Mesendoderm (in vitro differentiated cells): ENCODE data around the gene ARRDC1.
A peak's percentile ranks its signal among the peaks of the same experiment; 100 is the strongest.

Experiments used
- DNase-seq: peaks from one replicate; pipeline ENCODE4 v3.0.0; 2013
- H2AK5ac ChIP-seq: 2 replicates; pipeline ENCODE4 v1.6.1; 2013; ENCODE audit warnings: low read length, inconsistent platforms
- H2BK120ac ChIP-seq: 2 replicates; pipeline ENCODE4 v1.6.1; 2013; ENCODE audit warnings: low read depth, mild to moderate bottlenecking, low read length, moderate library complexity, mixed read lengths
- H2BK15ac ChIP-seq: replicated peaks from 2 replicates; pipeline ENCODE4 v1.6.1; 2013; ENCODE audit warnings: low read depth, mild to moderate bottlenecking, moderate library complexity
- H2BK5ac ChIP-seq: 2 replicates; pipeline ENCODE4 v1.6.1; 2013; ENCODE audit warnings: low read length, inconsistent platforms
- H3K18ac ChIP-seq: 2 replicates; pipeline ENCODE4 v1.6.1; 2013; ENCODE audit warnings: mild to moderate bottlenecking, low read length, mixed read lengths
- H3K23ac ChIP-seq: one replicate; pipeline ENCODE4 v1.6.1; 2013; ENCODE audit warnings: low read length
- H3K27ac ChIP-seq: 2 replicates; pipeline ENCODE4 v1.5.1; 2013; ENCODE audit warnings: low read depth, mild to moderate bottlenecking, inconsistent platforms, low read length, moderate library complexity
- H3K27me3 ChIP-seq: 2 replicates; pipeline ENCODE4 v1.6.1; 2013; ENCODE audit warnings: low read length, control low read depth, mild to moderate bottlenecking, inconsistent platforms; ENCODE audit not compliant: insufficient read depth, poor library complexity
- H3K36me3 ChIP-seq: 2 replicates; pipeline ENCODE4 v1.6.1; 2013; ENCODE audit warnings: low read length, inconsistent platforms; ENCODE audit not compliant: control insufficient read depth, insufficient read depth
- H3K4ac ChIP-seq: one replicate; pipeline ENCODE4 v1.6.1; 2013; ENCODE audit warnings: low read depth, mild to moderate bottlenecking, low read length, moderate library complexity
- H3K4me1 ChIP-seq: 2 replicates; pipeline ENCODE4 v1.6.1; 2013; ENCODE audit warnings: low read depth, low read length, inconsistent platforms; ENCODE audit not compliant: control insufficient read depth
- H3K4me2 ChIP-seq: 2 replicates; pipeline ENCODE4 v1.6.1; 2013; ENCODE audit warnings: low read length
- H3K4me3 ChIP-seq: 2 replicates; pipeline ENCODE4 v1.5.1; 2013; ENCODE audit warnings: mild to moderate bottlenecking, low read length
- H3K56ac ChIP-seq: one replicate; pipeline ENCODE4 v1.6.1; 2013; ENCODE audit warnings: low read length
- H3K79me1 ChIP-seq: 2 replicates; pipeline ENCODE4 v1.6.1; 2013; ENCODE audit warnings: low read length, inconsistent platforms
- H3K79me2 ChIP-seq: 2 replicates; pipeline ENCODE4 v1.6.1; 2013; ENCODE audit warnings: mild to moderate bottlenecking, low read length; ENCODE audit not compliant: control insufficient read depth, insufficient read depth
- H3K9ac ChIP-seq: 2 replicates; pipeline ENCODE4 v1.6.1; 2013; ENCODE audit warnings: low read length, inconsistent platforms
- H4K5ac ChIP-seq: one replicate; pipeline ENCODE4 v1.6.1; 2013; ENCODE audit warnings: low read length
- H4K8ac ChIP-seq: one replicate; pipeline ENCODE4 v1.6.1; 2013; ENCODE audit warnings: low read depth, mild to moderate bottlenecking, control low read depth, low read length, moderate library complexity
- WGBS: extraction: QIAGEN DNeasy Blood & Tissue Kit; methylation state at CpG from one replicate; pipeline ENCODE4 v1.1.7; 2013; ENCODE audit warnings: low lambda C conversion rate, missing lambda C conversion rate; ENCODE audit not compliant: insufficient coverage; ENCODE audit errors: extremely low coverage; 5-methylcytosine and 5-hydroxymethylcytosine counted together

Gene ARRDC1

DNA sequence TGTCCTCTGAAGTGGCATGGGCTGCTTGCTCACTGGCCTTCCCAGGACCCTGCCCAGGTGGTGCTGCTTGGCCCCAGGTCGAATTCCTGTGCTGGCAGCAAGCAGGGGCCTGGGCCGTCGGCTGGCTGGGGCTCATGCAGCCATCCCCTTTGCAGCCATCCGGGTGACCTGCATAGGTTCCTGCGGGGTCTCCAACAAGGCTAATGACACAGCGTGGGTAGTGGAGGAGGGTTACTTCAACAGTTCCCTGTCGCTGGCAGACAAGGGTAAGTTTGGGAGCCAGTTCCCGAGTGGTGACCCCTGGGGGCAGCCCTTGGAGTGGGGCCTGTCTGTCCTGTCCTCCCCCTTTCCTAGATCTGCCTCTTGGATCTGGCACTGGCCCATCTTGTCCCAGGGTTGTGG, 7.3 kb downstream of the ARRDC1 start:
- WGBS, result no CpG with 5 or more reads among the region's 8 CpGs
- peaks cover 10% of the 10 kb centered on the region for H3K79me2 ChIP-seq
- H3K27me3 ChIP-seq, result no peaks in the 10 kb centered on the region
- H2BK120ac ChIP-seq, result no peak overlapping the region
- no peak overlapping the region for H4K5ac ChIP-seq
- H3K4me2 ChIP-seq, result no peak overlapping the region
- H3K56ac ChIP-seq, result peak overlapping the region; percentile 5
- H2AK5ac ChIP-seq, result no peak overlapping the region
- no peak overlapping the region for H2BK15ac ChIP-seq
- H3K4ac ChIP-seq, result no peak overlapping the region
- H3K79me1 ChIP-seq, result peaks cover 8% of the 10 kb centered on the region
- H3K23ac ChIP-seq, result no peak overlapping the region
- H3K27ac ChIP-seq, result no peak overlapping the region
- peaks cover 4% of the 10 kb centered on the region for H3K36me3 ChIP-seq
- no peak overlapping the region for H3K4me3 ChIP-seq
- H4K8ac ChIP-seq, result no peak overlapping the region
- H2BK5ac ChIP-seq, result no peak overlapping the region
- no peak for DNase-seq
- peaks cover 5% of the 10 kb centered on the region for H3K4me1 ChIP-seq
- no peak overlapping the region for H3K18ac ChIP-seq
- no peak overlapping the region for H3K9ac ChIP-seq

DNA sequence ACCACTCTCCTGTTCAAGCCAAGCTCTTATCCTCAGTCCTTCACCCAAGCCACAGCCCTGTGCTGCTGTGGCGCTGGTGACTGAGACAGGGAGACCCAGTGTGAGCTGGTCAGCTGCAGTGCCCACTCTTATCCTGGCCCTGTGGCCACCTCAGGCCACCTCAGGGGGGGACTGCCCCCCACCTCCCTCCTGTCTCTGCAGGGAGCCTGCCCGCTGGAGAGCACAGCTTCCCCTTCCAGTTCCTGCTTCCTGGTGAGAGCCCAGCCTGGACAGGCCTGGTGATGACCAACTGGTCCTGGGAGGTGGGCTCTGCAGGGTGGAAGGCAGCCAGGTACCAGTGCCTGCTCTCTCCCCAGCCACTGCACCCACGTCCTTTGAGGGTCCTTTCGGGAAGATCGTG, 7.8 kb downstream of the ARRDC1 start:
- H3K27me3 ChIP-seq, result no peaks in the 10 kb centered on the region
- H3K9ac ChIP-seq, result no peak overlapping the region
- H3K36me3 ChIP-seq, result peaks cover 4% of the 10 kb centered on the region
- no peak for DNase-seq
- H4K8ac ChIP-seq, result no peak overlapping the region
- H3K79me2 ChIP-seq, result peaks cover 15% of the 10 kb centered on the region
- no peak overlapping the region for H3K4ac ChIP-seq
- no peak overlapping the region for H3K27ac ChIP-seq
- WGBS, result no CpG with 5 or more reads among the region's 5 CpGs
- no peak overlapping the region for H3K56ac ChIP-seq
- peaks cover 10% of the 10 kb centered on the region for H3K79me1 ChIP-seq
- no peak overlapping the region for H4K5ac ChIP-seq
- no peak overlapping the region for H3K4me3 ChIP-seq
- H2BK5ac ChIP-seq, result no peak overlapping the region
- H2AK5ac ChIP-seq, result no peak overlapping the region
- H3K23ac ChIP-seq, result no peak overlapping the region
- peaks cover 5% of the 10 kb centered on the region for H3K4me1 ChIP-seq
- H3K18ac ChIP-seq, result no peak overlapping the region
- no peak overlapping the region for H3K4me2 ChIP-seq
- no peak overlapping the region for H2BK120ac ChIP-seq
- no peak overlapping the region for H2BK15ac ChIP-seq

DNA sequence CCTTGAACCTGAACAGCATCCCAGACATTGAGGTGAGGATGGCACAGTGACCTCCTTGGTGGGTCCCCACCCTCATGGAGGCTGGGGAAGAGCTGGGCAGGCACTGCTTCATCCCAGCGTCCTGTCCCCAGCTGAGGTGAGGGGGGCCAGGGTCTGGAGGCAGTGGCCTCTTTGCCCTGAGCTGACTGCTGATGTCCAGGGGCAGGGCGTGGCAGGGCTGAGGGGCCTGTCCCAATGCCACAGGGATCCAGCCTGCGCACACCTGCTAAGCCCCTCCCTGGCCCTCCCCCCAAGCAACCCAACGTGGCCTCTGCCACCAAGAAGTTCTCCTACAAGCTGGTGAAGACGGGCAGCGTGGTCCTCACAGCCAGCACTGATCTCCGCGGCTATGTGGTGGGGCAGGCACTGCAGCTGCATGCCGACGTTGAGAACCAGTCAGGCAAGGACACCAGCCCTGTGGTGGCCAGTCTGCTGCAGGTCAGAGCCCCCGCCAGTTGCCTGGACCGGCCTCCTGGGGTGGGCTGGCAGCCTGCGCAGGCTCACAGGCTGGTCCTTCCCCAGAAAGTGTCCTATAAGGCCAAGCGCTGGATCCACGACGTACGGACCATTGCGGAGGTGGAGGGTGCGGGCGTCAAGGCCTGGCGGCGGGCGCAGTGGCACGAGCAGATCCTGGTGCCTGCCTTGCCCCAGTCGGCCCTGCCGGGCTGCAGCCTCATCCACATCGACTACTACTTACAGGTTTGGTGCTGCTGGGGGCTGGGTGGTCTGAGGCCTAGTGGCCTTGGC, 8.4 kb downstream of the ARRDC1 start:
- Histone ChIP-seq H3K4ac (no peak overlapping the region), H2AK5ac (no peak overlapping the region), H2BK120ac (no peak overlapping the region), H3K4me2 (no peak overlapping the region), H3K79me2 (peaks cover 16% of the 10 kb centered on the region), H3K56ac (no peak overlapping the region), H3K27ac (no peak overlapping the region), H3K36me3 (peaks cover 4% of the 10 kb centered on the region), H2BK15ac (no peak overlapping the region), H3K9ac (no peak overlapping the region), H2BK5ac (no peak overlapping the region), H4K5ac (no peak overlapping the region), H3K79me1 (peaks cover 11% of the 10 kb centered on the region), H3K27me3 (no peaks in the 10 kb centered on the region), H3K4me3 (no peak overlapping the region), H3K23ac (no peak overlapping the region), H3K4me1 (peaks cover 5% of the 10 kb centered on the region), H3K18ac (no peak overlapping the region), H4K8ac (no peak overlapping the region)
- DNase-seq, result no peak
- WGBS, result no CpG with 5 or more reads among the region's 27 CpGs

DNA sequence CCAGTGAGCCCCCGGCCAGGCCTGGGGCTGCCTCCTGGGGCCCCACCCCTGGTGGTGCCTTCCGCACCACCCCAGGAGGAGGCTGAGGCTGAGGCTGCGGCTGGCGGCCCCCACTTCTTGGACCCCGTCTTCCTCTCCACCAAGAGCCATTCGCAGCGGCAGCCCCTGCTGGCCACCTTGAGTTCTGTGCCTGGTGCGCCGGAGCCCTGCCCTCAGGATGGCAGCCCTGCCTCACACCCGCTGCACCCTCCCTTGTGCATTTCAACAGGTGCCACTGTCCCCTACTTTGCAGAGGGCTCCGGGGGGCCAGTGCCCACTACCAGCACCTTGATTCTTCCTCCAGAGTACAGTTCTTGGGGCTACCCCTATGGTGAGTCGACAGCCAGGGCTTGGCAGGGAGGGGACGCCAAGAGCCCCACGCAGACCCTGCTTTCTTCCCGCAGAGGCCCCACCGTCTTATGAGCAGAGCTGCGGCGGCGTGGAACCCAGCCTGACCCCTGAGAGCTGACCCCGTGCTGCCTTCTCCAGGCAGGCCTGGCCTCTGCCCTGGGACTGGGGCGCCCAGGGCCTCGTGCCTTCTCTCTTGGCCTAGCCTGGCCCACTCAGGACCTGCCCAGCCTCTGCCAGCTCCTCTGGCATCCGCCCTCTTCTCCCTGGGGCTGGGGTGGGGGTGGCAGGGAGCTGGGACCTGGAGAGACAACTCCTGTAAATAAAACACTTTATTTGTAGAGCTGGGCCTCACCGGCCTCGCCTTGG, 9.3 kb downstream of the ARRDC1 start:
- DNase-seq, result no peak
- Histone ChIP-seq H3K4me2 (no peak overlapping the region), H2BK120ac (no peak overlapping the region), H3K79me1 (peaks cover 13% of the 10 kb centered on the region), H4K8ac (no peak overlapping the region), H3K4ac (no peak overlapping the region), H3K27me3 (no peaks in the 10 kb centered on the region), H3K23ac (no peak overlapping the region), H3K36me3 (peaks cover 4% of the 10 kb centered on the region), H3K9ac (no peak overlapping the region), H3K27ac (no peak overlapping the region), H2BK5ac (no peak overlapping the region), H3K18ac (no peak overlapping the region), H4K5ac (no peak overlapping the region), H2AK5ac (no peak overlapping the region), H3K4me3 (no peak overlapping the region), H2BK15ac (no peak overlapping the region), H3K56ac (no peak overlapping the region), H3K79me2 (peaks cover 22% of the 10 kb centered on the region), H3K4me1 (peaks cover 5% of the 10 kb centered on the region)
- no CpG with 5 or more reads among the region's 25 CpGs for WGBS

DNA sequence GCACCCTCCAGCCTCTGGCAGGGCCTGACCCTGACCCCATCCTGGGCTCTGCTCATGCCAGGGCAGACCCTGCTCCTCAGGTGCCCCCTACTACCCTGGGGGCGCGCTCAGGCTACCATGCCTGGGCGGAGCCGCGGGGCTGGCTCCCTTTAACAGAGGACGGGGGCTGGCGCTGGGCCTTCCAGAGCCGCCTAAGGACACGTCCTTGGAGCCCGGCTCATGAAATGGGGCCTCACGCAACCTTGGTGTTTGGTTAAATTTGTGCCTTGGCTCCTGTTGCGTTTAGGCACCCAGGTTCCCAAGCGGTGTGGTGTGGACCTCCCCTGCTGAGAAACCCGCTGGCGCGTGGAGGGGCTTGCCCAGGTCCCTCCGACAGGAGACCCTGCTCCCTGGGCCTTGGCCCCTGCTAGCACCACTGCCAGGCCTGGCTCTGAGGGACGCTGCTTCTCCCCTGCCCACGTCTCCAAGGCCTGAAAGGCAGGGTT, 9.9 kb downstream of the ARRDC1 start:
- no peak overlapping the region for H3K27ac ChIP-seq
- no peak overlapping the region for H3K4me2 ChIP-seq
- H4K8ac ChIP-seq, result no peak overlapping the region
- peaks cover 4% of the 10 kb centered on the region for H3K36me3 ChIP-seq
- no CpG with 5 or more reads among the region's 19 CpGs for WGBS
- no peak overlapping the region for H3K4ac ChIP-seq
- no peak overlapping the region for H2BK15ac ChIP-seq
- no peak overlapping the region for H2BK120ac ChIP-seq
- no peak overlapping the region for H3K56ac ChIP-seq
- peaks cover 28% of the 10 kb centered on the region for H3K79me2 ChIP-seq
- H3K9ac ChIP-seq, result no peak overlapping the region
- no peak overlapping the region for H2BK5ac ChIP-seq
- no peak overlapping the region for H2AK5ac ChIP-seq
- peaks cover 5% of the 10 kb centered on the region for H3K4me1 ChIP-seq
- no peak overlapping the region for H3K4me3 ChIP-seq
- no peak overlapping the region for H4K5ac ChIP-seq
- DNase-seq, result no peak
- no peak overlapping the region for H3K18ac ChIP-seq
- peaks cover 13% of the 10 kb centered on the region for H3K79me1 ChIP-seq
- H3K23ac ChIP-seq, result no peak overlapping the region
- no peaks in the 10 kb centered on the region for H3K27me3 ChIP-seq
